ENCODE data around the gene FLOT1. TPM values are rescaled to one million over a fixed set of nuclear protein-coding genes. Genes with fewer than 3 reads are reported as not detected.

The FLOT1 gene
- total and polyA plus RNA-seq, 2 of the 13 experiments (the other 11 are each of a cell fraction or from before 2014, with no cell fraction given), result 82.3 to 130 TPM

DNA sequence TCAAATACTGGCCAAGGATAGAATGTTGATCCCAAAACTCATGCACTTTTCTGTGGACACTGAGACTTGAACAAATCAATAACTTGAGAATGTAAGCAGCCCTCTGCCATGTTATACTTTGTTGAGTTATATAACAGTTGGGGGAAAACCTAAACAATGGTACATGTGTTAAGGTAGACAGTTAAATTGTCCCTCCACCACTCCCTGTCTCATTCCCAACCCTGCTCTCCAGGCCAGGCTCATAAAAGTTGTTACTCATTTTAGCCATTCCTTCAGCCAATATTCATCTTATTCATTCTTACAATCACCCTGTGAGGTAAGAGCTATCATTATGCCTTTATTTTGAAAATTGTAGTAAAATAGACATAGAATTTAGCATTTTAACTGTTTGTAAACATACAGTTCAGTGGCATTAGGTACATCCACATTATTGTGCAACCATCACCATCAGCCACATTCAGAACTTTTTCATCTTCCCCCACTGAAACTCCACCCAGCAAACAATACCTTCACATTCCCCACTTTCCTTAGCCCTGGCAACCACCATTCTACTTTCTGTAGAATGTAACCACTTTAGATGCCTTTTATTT lies 40.0 kb upstream of the FLOT1 start (continued):
- TF ChIP-seq, protein P1, sequence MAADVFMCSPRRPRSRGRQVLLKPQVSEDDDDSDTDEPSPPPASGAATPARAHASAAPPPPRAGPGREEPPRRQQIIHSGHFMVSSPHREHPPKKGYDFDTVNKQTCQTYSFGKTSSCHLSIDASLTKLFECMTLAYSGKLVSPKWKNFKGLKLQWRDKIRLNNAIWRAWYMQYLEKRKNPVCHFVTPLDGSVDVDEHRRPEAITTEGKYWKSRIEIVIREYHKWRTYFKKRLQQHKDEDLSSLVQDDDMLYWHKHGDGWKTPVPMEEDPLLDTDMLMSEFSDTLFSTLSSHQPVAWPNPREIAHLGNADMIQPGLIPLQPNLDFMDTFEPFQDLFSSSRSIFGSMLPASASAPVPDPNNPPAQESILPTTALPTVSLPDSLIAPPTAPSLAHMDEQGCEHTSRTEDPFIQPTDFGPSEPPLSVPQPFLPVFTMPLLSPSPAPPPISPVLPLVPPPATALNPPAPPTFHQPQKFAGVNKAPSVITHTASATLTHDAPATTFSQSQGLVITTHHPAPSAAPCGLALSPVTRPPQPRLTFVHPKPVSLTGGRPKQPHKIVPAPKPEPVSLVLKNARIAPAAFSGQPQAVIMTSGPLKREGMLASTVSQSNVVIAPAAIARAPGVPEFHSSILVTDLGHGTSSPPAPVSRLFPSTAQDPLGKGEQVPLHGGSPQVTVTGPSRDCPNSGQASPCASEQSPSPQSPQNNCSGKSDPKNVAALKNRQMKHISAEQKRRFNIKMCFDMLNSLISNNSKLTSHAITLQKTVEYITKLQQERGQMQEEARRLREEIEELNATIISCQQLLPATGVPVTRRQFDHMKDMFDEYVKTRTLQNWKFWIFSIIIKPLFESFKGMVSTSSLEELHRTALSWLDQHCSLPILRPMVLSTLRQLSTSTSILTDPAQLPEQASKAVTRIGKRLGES (CRISPR knock-in tag; IDR thresholded peaks at IDR 0.05; ENCODE audit: borderline replicate concordance), result no peak
- TF ChIP-seq HNRNPK (IDR thresholded peaks at IDR 0.05; ENCODE audit: low read depth, low read length, poor library complexity, severe bottlenecking), result no peak
- TF ChIP-seq, protein P2, sequence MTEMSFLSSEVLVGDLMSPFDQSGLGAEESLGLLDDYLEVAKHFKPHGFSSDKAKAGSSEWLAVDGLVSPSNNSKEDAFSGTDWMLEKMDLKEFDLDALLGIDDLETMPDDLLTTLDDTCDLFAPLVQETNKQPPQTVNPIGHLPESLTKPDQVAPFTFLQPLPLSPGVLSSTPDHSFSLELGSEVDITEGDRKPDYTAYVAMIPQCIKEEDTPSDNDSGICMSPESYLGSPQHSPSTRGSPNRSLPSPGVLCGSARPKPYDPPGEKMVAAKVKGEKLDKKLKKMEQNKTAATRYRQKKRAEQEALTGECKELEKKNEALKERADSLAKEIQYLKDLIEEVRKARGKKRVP (CRISPR knock-in tag; IDR thresholded peaks at IDR 0.05), result peak in 1 of 2 experiments; percentile 25; a peak in 1 of 4 replicates
- no peak for TF ChIP-seq EZH2 (conservative IDR thresholded peaks at IDR 0.05; ENCODE audit: low read depth, low read length)
- TF ChIP-seq PLRG1 (conservative IDR thresholded peaks at IDR 0.05), result no peak
- TF ChIP-seq ZBTB8A (CRISPR knock-in tag; IDR thresholded peaks at IDR 0.05; ENCODE audit: borderline replicate concordance, low read depth), result no peak
- TF ChIP-seq BHLHE40 (IDR thresholded peaks at IDR 0.05; ENCODE audit: low read length), result no peak
- TF ChIP-seq, protein P3, sequence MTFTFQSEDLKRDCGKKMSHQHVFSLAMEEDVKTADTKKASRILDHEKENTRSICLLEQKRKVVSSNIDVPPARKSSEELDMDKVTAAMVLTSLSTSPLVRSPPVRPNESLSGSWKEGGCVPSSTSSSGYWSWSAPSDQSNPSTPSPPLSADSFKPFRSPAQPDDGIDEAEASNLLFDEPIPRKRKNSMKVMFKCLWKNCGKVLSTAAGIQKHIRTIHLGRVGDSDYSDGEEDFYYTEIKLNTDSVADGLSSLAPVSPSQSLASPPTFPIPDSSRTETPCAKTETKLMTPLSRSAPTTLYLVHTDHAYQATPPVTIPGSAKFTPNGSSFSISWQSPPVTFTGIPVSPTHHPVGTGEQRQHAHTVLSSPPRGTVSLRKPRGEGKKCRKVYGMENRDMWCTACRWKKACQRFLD (CRISPR knock-in tag; IDR thresholded peaks at IDR 0.05; ENCODE audit: borderline replicate concordance), result no peak
- TF ChIP-seq SIX4 (CRISPR knock-in tag; IDR thresholded peaks at IDR 0.05), result no peak
- TF ChIP-seq, protein P4, sequence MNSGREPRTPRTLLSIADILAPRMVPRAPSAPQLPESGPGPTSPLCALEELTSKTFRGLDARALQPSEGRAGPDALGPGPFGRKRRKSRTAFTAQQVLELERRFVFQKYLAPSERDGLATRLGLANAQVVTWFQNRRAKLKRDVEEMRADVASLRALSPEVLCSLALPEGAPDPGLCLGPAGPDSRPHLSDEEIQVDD (CRISPR knock-in tag; IDR thresholded peaks at IDR 0.05; ENCODE audit: borderline replicate concordance), result no peak
- peak; percentile 11; the same call in 1 of the 2 replicates for TF ChIP-seq SMC3 (IDR thresholded peaks at IDR 0.05; ENCODE audit: low read length)
- no peak for TF ChIP-seq ZNF563 (CRISPR knock-in tag; IDR thresholded peaks at IDR 0.05)
- TF ChIP-seq, protein P5, sequence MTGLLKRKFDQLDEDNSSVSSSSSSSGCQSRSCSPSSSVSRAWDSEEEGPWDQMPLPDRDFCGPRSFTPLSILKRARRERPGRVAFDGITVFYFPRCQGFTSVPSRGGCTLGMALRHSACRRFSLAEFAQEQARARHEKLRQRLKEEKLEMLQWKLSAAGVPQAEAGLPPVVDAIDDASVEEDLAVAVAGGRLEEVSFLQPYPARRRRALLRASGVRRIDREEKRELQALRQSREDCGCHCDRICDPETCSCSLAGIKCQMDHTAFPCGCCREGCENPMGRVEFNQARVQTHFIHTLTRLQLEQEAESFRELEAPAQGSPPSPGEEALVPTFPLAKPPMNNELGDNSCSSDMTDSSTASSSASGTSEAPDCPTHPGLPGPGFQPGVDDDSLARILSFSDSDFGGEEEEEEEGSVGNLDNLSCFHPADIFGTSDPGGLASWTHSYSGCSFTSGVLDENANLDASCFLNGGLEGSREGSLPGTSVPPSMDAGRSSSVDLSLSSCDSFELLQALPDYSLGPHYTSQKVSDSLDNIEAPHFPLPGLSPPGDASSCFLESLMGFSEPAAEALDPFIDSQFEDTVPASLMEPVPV (CRISPR knock-in tag; IDR thresholded peaks at IDR 0.05), result 0 out of 2 replicates have a peak, but pooled peaks have one; percentile 27
- no peak for TF ChIP-seq ZNF446 (CRISPR knock-in tag; IDR thresholded peaks at IDR 0.05)
- TF ChIP-seq TBL1XR1 (IDR thresholded peaks at IDR 0.05; ENCODE audit: borderline replicate concordance, low read length, partially characterized antibody), result no peak
- no peak for TF ChIP-seq ZNF616 (CRISPR knock-in tag; IDR thresholded peaks at IDR 0.05; ENCODE audit: low read depth)
- TF ChIP-seq CCDC6 (CRISPR knock-in tag; IDR thresholded peaks at IDR 0.05), result no peak
- no peak; the same call in 1 of the 2 replicates for TF ChIP-seq FOXO1 (CRISPR knock-in tag; IDR thresholded peaks at IDR 0.05)
- TF ChIP-seq HHEX (CRISPR knock-in tag; IDR thresholded peaks at IDR 0.05), result no peak; the same call in 1 of the 2 replicates
- TF ChIP-seq, protein P6, sequence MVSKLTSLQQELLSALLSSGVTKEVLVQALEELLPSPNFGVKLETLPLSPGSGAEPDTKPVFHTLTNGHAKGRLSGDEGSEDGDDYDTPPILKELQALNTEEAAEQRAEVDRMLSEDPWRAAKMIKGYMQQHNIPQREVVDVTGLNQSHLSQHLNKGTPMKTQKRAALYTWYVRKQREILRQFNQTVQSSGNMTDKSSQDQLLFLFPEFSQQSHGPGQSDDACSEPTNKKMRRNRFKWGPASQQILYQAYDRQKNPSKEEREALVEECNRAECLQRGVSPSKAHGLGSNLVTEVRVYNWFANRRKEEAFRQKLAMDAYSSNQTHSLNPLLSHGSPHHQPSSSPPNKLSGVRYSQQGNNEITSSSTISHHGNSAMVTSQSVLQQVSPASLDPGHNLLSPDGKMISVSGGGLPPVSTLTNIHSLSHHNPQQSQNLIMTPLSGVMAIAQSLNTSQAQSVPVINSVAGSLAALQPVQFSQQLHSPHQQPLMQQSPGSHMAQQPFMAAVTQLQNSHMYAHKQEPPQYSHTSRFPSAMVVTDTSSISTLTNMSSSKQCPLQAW (CRISPR knock-in tag; IDR thresholded peaks at IDR 0.05), result no peak
- no peak for TF ChIP-seq MAFK (conservative IDR thresholded peaks at IDR 0.05 in 1 of 2, IDR thresholded peaks at IDR 0.05 in 1 of 2; ENCODE audit: low read length in 2 of 2)
